GM03348 (cell line): ENCODE measurements around the gene DTNA.
"Not testable (repeated sequence)": the region's sequence is repeated elsewhere in the genome, so short reads cannot be mapped to it uniquely, and the experiment has no call there.

Experiments used
- DNase-seq: peaks from one replicate; pipeline ENCODE4 v3.0.0; 2012; ENCODE audit warnings: low spot score

DTNA gene

DNA sequence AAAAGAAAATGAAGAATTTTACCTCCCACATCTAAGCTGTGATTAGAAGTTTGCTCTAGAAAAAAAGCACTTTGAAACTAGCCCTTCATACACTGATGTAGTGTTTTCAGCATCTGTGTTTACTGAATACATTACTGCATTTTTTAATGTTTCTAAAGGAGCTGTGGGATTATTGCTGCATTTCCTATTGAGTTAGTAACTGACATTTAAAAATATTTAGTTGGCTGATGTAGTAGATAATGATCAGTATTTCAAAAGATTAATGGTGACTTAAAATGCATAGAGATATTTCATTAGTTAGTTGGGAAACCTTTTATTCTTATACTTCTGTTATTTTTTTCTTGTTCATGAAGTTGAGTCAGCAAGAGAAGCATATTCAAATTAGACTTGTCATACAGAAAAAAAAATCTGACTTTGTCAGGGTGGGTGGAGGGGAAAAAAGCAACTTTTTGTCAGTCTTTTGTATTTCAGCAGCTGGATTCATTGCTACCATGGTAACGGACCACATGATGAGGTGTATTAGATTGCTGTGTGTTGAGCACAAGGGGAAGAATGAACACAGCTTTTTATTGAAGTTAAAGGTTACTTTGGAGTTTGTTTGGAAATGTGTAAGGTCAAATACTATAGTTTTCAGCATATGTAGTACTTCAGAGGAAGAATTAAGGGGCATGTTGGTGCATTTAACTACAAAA lies at the start of gene DTNA:
DTNA (plus strand) TSS at position 549 of the 692 bp plus-strand sequence. CDS start 45,679 bp downstream, outside the sequence.
- peak; percentile 67 for DNase-seq

DNA sequence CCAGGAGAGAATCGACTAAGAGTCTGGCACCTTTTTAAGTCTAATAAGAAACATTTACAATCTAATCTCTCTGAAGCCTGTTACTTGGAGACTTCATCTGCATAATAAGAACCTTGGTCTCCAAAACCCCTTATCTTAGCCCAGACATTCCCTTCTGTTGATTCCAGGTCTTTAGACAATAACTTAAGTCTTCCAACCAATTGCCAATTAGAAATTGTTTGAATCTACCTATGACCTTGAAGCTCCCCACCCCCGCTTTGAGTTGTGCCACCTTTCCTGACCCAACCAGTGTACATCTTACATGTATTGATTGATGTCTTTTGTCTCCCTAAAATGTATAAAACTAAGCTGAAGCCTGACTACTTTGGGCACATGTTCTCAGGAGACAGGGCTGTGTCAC lies 49.5 kb upstream of the DTNA start:
- DNase-seq = no peak

- peak; percentile 71 for DNase-seq
These were observed 48.5 kb upstream of the DTNA start for GRCh38 chr18:34661464-34662087.

DNA sequence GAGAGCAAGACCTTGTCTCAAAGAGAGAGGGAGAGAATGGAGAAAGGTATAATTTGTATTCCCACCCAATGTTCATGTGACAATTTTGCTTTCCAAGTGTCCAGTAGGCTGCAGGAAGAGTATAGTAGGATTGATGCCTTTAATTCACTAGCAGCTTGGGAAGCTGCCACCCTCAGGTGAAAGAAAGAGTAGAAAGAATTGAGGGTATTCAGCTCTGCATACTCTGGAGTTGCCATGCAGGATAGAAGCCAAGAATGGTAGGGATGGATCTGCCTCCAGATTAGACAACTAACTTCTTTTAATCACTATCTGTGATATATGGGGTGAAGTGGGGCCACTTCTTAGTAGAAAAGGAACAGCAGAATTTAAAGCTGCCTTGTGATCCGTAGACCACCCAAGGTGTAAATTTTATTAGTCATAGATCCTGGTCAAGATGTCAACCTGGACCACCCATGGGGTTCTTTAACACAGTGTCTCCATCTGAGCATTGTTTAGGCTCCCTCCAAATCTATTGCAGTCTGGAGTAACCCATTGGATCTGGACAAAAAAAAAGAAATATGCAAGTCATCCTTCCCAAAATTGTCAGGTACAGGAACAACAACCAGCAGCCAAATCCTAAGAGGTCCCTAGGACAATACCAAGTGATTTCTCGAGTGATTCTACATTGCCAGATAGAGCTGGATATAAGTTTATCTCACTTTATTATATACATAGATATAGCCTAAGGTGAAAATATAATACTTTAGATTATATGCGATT lies 33.1 kb upstream of the DTNA start:
- no peak for DNase-seq

DNA sequence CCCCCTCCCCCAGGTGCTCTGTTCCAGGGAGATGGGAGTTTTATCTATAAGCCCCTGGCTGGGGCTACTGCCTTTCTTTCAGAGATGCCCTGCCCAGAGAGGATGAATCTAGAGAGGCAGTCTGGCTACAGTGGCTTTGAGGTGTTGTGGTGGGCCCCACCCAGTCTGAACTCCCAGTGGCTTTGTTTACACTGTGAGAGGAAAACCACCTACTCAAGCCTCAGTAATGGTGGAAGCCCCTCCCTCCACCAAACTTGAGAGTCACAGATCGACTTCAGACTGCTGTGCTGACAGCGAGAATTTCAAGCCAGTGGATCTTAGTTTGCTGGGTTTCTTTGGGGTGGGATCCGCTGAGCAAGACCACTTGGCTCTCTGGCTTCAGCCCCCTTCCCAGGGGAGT lies 20.3 kb upstream of the DTNA start:
- DNase-seq = not testable (repeated sequence)

GRCh38 chr18:34691614-34692013 lies 18.5 kb upstream of the DTNA start:
- no peak for DNase-seq

- DNase-seq = no peak
These were observed 15.4 kb upstream of the DTNA start for GRCh38 chr18:34694591-34695165.

GRCh38 chr18:34695310-34695709 lies 14.8 kb upstream of the DTNA start:
- no peak for DNase-seq

- DNase-seq = no peak
These were observed 13.4 kb upstream of the DTNA start for GRCh38 chr18:34696671-34697070.

- no peak for DNase-seq
These were observed 12.9 kb upstream of the DTNA start for GRCh38 chr18:34697233-34697632.

DNA sequence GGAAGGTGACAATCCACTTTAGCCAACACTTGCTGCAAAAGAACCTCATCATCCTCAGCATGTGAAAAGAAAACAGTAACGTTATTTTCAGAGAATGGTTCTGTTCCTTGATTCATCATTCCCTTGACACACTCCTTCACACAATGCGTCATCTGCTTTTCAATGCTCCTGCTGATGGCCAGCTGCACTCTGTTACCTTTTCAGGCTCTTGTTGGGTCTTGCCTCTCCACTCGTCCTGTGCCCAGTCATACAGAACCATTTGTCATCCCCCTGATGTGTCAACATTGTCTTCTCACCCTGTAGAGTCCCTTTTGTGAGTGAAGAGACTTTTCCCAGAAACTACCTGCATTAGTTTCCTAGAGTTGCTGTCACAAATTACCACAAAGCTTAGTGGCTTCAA lies 12.2 kb upstream of the DTNA start:
- no peak for DNase-seq

DNA sequence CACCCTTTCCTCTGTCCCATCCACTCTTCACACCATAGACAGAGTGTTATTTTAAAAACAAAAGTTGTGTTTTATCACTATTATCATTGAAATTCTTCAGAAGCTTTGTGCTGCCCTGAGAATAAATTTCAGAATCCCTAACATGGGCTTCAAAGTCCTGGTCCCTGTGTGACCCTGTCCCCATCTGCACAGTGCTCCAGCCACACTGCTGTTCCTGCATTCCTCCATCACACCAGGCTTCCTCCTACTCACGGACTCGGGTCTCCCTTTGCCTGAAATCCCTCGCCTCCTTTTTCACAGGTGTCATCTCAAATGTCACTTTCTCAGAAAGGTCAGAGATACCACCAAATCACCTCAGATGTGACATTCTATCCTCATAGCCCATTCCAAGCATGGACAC lies 8.2 kb upstream of the DTNA start:
- DNase-seq = no peak

- DNase-seq = no peak
These were observed 7.3 kb upstream of the DTNA start for GRCh38 chr18:34702814-34703213.

- DNase-seq = no peak
These were observed 6.0 kb upstream of the DTNA start for GRCh38 chr18:34704074-34704473.

- DNase-seq = no peak
These were observed 5.3 kb upstream of the DTNA start for GRCh38 chr18:34704823-34705222.

- DNase-seq = peak; percentile 70
These were observed 2.4 kb upstream of the DTNA start for GRCh38 chr18:34707670-34708069.

DNA sequence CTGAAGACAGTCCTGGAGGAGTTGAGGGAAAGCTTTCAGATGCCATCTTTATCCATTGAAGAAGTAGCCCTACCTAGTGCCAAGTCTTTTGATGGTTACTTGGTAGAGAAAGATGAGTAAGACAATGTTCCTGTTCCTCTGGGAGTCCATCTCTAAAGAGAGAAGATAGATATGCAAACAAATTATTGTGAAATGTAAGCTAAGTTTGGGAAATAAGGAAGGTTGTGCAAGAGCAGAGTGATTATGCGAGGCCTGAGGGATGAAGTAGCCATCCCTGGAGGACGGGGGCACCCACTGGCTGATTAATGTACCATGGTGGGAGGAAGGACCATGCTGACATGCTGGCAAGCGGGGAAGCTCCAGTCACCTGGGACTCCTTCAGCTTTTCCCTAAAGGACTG lies 994 bp upstream of the DTNA start:
- DNase-seq = peak; percentile 71

GRCh38 chr18:34710458-34710914 lies 388 bp downstream of the DTNA start:
- DNase-seq = peak; percentile 14

- no peak for DNase-seq
These were observed 836 bp downstream of the DTNA start for GRCh38 chr18:34710934-34711333.

- DNase-seq = not testable (repeated sequence)
These were observed 6.0 kb downstream of the DTNA start for GRCh38 chr18:34716111-34716510.

- DNase-seq = peak; percentile 26
These were observed 8.5 kb downstream of the DTNA start for GRCh38 chr18:34718610-34719009.

DNA sequence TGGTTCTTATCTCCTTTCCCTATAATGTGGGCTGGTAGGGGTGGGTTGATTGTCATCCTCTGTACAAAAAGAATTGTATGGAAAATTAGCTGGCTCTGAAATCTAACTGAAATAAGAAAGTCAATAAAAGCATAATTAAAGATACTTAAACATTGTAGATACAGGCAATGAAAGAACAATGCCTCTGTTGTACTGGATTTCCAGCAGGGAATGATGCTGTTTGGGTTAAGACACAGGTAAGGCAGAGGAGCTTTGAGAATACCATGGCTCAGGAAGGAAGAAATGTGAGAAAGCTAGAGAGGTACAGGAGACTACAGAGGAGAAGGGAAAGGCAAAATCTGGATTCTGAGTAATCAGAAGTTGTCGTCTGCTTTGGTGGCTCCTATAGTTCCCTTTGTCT lies 10.1 kb downstream of the DTNA start:
- no peak for DNase-seq

- no peak for DNase-seq
These were observed 13.0 kb downstream of the DTNA start for GRCh38 chr18:34723143-34723542.
